PFSK-1 (cell line): Measurements from ENCODE around the gene PMM1.

ENCODE experiments used
- FOXP2 ChIP-seq: optimal IDR thresholded peaks from 2 replicates; pipeline ENCODE3; 2011; ENCODE audit warnings: borderline replicate concordance, control low read depth, inconsistent platforms; ENCODE audit not compliant: insufficient read depth; ENCODE audit errors: extremely low read length, extremely low read depth
- POLR2AphosphoS5 ChIP-seq: IDR thresholded peaks from 2 replicates; pipeline ENCODE4 v1.6.1; 2012; ENCODE audit warnings: low read depth, mild to moderate bottlenecking, control low read depth, low read length, moderate library complexity
- SIN3A ChIP-seq: IDR thresholded peaks from 2 replicates; pipeline ENCODE4 v1.6.1; 2012; ENCODE audit warnings: mild to moderate bottlenecking, low read length, moderate library complexity, borderline replicate concordance; ENCODE audit not compliant: insufficient read depth
- TAF1 ChIP-seq: IDR thresholded peaks from 2 replicates; pipeline ENCODE4 v1.6.1; 2012; ENCODE audit warnings: low read length, control low read depth, borderline replicate concordance; ENCODE audit not compliant: insufficient read depth
- TF ChIP-seq, protein P1 (sequence below), 2 experiments: IDR thresholded peaks; 2 replicates each; pipeline versions ENCODE4 v1.6.1 to v1.8.0; 2011 to 2012; ENCODE audit warnings: low read depth in 2 of 2, low read length in 2 of 2, control low read depth in 1 of 2, inconsistent platforms in 1 of 2, mild to moderate bottlenecking in 1 of 2, moderate library complexity in 1 of 2; ENCODE audit not compliant: insufficient read depth in 1 of 2

DNA sequence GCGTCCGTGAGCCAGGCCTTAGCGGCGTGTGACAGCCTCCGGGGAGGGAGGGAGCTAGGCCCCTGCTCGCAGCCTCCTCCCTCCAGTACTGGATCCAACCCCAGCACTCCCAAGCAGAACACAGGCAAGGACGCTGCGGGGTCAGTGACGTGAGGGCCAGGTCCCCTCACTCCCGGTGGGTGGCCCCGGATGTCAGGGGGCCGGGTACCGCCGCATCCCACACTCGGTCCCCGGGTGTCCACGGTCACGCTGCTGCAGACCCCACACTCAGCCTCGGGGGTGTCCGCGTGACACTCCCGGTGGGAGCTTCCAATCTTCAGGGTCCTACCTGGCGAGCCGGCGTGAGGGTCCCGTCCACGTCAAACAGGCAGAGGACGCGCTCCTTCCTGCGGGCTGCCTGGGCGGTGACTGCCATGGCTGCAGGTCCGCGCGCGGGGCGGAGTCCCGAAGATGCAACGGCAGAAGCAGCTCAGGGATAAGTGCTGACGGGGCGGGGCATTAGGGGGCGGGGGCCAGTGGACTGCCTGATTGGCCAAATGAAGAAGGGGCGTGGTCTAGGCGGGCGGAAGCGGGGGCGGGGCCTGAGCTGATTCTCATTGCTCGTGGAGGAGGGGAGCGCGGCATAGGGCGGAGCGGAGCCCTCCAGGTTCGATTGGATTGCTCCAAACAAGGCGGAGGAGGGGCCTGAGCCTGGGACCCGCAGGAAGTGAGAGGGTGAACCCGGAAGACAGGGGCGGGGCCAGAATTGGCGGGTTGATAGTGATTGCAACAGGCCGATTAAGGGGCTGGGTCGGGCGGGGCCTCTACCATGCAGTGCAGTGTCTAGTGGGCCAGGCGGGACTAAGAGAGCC lies at the start of gene PMM1:
- TF ChIP-seq TAF1 (0 out of 2 replicates have a peak, but pooled peaks have one; percentile 53), SIN3A (0 out of 2 replicates have a peak, but pooled peaks have one; percentile 39), POLR2AphosphoS5 (peak; percentile 77; the same call in 1 of the 2 replicates), FOXP2 (peak; percentile 90)
- TF ChIP-seq, protein P1, sequence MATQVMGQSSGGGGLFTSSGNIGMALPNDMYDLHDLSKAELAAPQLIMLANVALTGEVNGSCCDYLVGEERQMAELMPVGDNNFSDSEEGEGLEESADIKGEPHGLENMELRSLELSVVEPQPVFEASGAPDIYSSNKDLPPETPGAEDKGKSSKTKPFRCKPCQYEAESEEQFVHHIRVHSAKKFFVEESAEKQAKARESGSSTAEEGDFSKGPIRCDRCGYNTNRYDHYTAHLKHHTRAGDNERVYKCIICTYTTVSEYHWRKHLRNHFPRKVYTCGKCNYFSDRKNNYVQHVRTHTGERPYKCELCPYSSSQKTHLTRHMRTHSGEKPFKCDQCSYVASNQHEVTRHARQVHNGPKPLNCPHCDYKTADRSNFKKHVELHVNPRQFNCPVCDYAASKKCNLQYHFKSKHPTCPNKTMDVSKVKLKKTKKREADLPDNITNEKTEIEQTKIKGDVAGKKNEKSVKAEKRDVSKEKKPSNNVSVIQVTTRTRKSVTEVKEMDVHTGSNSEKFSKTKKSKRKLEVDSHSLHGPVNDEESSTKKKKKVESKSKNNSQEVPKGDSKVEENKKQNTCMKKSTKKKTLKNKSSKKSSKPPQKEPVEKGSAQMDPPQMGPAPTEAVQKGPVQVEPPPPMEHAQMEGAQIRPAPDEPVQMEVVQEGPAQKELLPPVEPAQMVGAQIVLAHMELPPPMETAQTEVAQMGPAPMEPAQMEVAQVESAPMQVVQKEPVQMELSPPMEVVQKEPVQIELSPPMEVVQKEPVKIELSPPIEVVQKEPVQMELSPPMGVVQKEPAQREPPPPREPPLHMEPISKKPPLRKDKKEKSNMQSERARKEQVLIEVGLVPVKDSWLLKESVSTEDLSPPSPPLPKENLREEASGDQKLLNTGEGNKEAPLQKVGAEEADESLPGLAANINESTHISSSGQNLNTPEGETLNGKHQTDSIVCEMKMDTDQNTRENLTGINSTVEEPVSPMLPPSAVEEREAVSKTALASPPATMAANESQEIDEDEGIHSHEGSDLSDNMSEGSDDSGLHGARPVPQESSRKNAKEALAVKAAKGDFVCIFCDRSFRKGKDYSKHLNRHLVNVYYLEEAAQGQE (IDR thresholded peaks at IDR 0.05; ENCODE audit: insufficient read depth in 1 of 2, low read depth in 2 of 2, low read length in 2 of 2) = no peak
